Measurements from ENCODE around the gene ZNF93.
A peak's percentile ranks its signal among the peaks of the same experiment; 100 is the strongest.
"Not testable (repeated sequence)": the region's sequence is repeated elsewhere in the genome, so short reads cannot be mapped to it uniquely, and the experiment has no call there.

Gene ZNF93

DNA sequence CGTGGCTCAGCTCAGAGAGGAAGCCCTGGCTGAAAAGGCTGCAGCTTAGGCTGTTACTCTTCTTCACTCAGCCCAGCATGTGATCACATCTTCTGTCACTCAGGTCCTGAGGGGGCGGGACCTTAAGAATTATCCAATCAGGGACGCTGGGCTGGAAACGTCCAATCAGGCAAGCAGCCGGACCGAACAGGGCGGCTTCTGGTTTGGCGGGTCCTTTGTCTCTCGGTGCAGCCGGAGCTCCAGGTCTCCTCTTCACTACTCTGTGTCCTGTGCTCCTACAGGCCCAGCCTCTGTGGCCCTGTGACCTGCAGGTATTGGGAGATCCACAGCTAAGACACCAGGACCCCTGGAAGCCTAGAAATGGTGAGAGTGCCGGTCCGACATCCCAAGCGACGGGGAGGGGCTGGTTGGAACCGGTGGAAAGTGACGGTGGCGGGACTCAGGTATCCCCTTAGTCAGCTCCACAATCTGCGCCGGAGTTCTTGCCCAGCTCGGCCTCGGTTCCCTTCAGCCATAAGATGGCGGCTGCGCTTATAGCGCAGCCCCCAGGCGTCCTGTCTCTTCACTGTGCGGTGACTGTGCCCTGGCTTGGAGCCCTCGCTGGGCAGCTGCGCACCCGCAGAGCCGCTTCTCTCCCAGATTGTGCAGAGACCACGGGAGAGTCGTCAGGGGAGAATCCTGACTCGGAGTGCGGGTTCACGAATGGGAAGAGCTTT is at the start of gene ZNF93:
Gene ZNF93 (plus strand): TSS at position 218 of the 716 bp plus-strand sequence. CDS start 143 bp downstream, at position 361.
- DNase-seq: peak; percentile 100

- not testable (repeated sequence) for DNase-seq
Measured at GRCh38 chr19:19851740-19852139, 49.0 kb upstream of the ZNF93 start.

GRCh38 chr19:19858751-19859150 is 42.0 kb upstream of the ZNF93 start:
- DNase-seq: no peak

GRCh38 chr19:19860756-19861390 is 39.9 kb upstream of the ZNF93 start:
- DNase-seq: peak; percentile 76

DNA sequence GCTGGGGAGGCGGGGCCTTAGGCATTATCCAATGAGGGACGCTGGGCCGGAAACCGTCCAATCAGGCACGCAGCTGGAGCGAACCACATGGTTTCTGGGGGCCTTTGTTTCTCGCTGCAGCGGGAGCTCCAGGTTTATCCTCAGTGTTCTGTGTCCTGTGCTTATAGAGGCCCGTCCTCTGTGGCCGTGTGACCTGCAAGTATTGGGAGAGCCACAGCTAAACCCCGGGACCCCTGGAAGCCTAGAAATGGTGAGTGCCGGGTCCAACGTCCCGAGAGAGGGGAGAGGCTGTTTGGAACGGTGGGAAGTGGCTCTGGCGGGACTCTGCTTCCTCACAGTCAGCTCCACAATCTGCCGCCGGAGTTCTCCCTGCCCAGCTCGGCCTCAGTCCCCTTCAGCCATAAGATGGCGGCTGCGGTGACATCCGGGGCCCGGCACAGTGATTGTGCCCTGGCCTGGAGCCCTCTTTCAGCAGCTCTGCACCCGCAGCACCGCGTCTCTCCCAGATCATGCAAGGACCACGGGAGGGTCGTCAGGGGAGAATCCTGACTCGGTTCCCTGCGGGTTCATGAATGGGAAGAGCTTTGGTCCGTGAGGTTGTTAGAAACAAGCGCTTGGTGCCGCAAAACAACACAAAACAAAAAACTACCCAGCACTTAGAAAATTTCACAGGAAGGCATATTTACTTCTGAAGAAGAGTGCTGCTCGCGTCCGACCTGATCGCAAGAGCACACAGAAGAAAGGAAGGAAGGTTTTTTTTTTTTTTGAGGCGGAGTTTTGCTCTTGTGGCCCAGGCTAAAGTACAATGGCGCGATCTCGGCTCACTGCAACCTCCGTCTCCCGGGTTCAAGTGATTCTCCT is 34.8 kb upstream of the ZNF93 start, which contains the start of gene ZNF253:
Gene ZNF253 (plus strand): TSS at position 133 of the 861 bp plus-strand sequence. CDS start 115 bp downstream, at position 248.
- DNase-seq: peak; percentile 99

GRCh38 chr19:19866611-19867248 is 34.0 kb upstream of the ZNF93 start:
- peak; percentile 57 for DNase-seq

DNA sequence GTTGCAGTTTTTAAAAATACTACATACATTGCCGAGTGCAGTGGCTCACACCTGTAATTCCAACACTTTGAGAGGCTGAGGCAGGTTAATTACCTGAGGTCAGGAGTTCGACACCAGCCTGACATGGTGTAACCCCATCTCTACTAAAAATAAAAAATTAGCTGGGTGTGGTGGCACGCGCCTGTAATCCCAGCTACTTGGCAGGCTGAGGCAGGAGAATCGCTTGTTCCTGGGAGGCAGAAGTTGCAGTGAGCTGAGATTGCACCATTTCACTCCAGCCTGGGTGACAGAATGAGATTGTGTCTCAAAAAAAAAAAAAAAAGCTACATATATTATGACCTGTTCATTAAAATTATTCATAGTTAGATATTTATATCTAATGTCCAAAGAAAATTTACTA is 30.7 kb upstream of the ZNF93 start:
- peak; percentile 11 for DNase-seq

GRCh38 chr19:19871932-19872331 is 28.8 kb upstream of the ZNF93 start:
- DNase-seq: no peak

- DNase-seq: no peak
Measured at GRCh38 chr19:19873381-19873780, 27.4 kb upstream of the ZNF93 start.

- no peak for DNase-seq
Measured at GRCh38 chr19:19877724-19878123, 23.0 kb upstream of the ZNF93 start.

GRCh38 chr19:19884583-19884982 is 16.2 kb upstream of the ZNF93 start:
- no peak for DNase-seq

- DNase-seq: not testable (repeated sequence)
Measured at GRCh38 chr19:19892055-19892941, 8.4 kb upstream of the ZNF93 start.

DNA sequence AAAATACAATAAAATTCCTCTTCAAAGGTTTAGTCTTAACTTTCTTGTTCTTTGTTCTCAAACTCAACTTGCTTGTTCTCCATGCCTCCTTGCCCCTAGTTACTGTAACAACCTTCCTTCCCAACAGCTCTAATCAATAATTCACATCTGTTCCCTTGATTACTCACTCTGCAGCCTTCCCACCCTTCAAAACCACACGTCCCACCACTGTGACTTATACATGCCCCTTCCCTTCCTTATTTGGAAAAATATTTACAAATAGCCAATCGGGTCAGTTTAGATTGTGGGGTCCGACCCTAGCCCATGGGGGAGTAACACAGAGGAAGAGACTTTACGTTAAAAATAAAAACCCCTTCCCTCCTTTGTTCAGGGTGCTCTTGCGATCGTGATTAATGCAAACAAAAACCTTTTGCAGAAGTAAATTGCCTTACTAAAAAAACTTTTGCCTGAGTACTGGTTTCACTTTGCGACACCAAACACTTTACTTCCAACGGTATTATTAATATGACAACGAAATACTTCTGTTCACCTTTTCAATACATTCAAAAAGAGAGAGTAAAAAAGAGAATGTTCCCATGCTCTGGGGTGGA is 512 bp upstream of the ZNF93 start:
- DNase-seq: peak; percentile 72

DNA sequence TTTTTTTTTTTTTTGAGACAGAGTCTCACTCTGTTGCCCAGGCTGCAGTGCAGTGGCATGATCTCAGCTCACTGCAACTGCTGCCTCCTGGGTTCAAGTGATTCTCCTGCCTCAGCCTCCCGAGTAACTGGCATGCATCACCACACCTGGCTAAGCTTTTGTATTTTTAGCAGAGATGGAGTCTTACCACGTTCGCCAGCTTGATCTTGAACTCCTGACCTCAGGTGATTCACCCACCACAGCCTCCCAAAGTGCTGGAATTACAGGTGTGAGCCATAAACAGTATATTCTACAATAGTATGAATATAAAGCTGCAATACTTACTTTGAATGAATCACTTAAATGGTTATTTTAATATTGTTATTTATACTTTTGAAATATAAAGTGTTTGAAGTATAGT is 6.8 kb downstream of the ZNF93 start:
- DNase-seq: not testable (repeated sequence)

DNA sequence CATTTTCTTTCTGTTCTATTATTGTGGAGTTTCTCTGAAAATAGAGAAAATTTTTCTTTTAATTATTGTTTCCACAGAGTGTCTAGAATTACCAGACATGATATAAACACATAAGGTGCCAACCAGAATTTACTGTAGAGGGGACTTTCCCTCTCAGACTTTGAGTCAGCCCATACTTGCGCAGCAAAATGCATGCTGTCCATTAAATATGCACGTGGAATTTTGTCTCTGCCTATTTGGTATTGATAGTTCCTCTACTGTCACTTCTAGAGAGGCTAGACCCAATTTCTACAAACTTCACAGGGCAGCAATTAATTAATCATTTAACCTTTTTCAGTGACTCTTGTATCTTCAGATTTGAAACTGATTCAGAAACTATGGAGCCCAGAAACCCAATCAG is 8.9 kb downstream of the ZNF93 start:
- no peak for DNase-seq

DNA sequence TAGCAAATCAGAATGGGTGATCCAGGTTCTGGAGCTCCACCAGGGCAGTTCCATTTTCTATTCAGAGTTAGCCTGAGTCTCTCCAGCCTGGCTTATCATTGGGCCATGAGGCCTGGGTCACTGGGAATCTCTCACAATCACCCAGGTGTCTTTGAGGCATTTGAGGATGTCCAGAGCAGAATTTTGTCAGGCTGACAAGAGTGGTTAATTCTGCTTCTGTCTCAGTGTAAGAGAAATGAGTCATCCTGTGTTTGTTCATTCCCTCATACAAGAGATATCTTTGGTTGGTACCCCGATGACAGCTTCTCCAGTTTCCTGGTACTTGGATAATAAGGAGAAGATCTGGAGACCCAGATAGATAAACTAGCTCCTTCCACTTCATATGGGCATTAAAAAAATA is 10.4 kb downstream of the ZNF93 start:
- no peak for DNase-seq

GRCh38 chr19:19914596-19914995 is 13.8 kb downstream of the ZNF93 start:
- no peak for DNase-seq

DNA sequence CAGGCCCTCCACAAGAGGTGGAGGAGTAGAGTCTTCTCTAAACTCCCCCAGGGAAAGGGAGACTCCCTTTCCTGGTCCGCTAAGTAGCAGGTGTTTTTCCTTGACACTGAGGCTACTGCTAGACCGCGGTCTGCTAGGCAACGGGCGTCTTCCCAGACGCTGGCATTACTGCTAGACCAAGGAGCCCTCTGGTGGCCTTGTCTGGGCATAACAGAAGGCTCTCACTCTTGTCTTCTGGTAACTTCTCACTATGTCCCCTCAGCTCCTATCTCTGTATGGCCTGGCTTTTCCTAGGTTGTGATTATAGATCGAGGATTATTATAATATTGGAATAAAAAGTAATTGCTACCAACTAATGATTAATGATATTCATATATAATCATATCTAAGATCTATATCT is 29.7 kb downstream of the ZNF93 start:
- DNase-seq: not testable (repeated sequence)

- DNase-seq: not testable (repeated sequence)
Measured at GRCh38 chr19:19933432-19934314, 32.9 kb downstream of the ZNF93 start.

GRCh38 chr19:19937403-19937802 is 36.7 kb downstream of the ZNF93 start:
- no peak for DNase-seq

All from NCI-H146 (cell line).